HEK293 (cell line): ENCODE measurements around the gene C1QB.

Experiments
- CTCF ChIA-PET: fragments of 350-600 bp; formaldehyde crosslinking; extraction: SDS; loops from one replicate; lab custom pipeline; 2021; ENCODE audit warnings: antibody characterized with exemption; lab: Yijun Ruan, JAX
- POLR2A ChIA-PET: fragments of 300-600 bp; formaldehyde crosslinking; extraction: SDS; loops from one replicate; lab custom pipeline; 2020; ENCODE audit warnings: antibody characterized with exemption, inconsistent platforms; lab: Yijun Ruan, JAX
- H3K27ac ChIP-seq: fragments of 200-500 bp; sonication (Bioruptor generic); 2 replicates; pipeline ENCODE4 v1.5.1; 2014; ENCODE audit warnings: low read depth, low read length, control low read depth, inconsistent platforms; ENCODE audit errors: extremely low read depth
- H3K36me3 ChIP-seq, 2 experiments: fragments of 200-500 bp in 1 of 2; sonication (Bioruptor generic) in 1 of 2; 1 replicate in 1 of 2; 2 replicates in 1 of 2; pipeline ENCODE4 v1.5.1; 2014 to 2017; ENCODE audit warnings: inconsistent platforms in 2 of 2, low read length in 2 of 2; ENCODE audit not compliant: control insufficient read depth in 2 of 2, insufficient read depth in 1 of 2
- H3K4me1 ChIP-seq: fragments of 200-500 bp; sonication (Bioruptor generic); 2 replicates; pipeline ENCODE4 v1.5.1; 2014; ENCODE audit warnings: mild to moderate bottlenecking, low read length, inconsistent platforms; ENCODE audit not compliant: control insufficient read depth, insufficient read depth
- H3K4me3 ChIP-seq: 2 replicates; pipeline ENCODE4 v1.5.1; 2011; ENCODE audit warnings: low read depth, mild to moderate bottlenecking, control low read depth, low read length, moderate library complexity
- H3K9me3 ChIP-seq: fragments of 200-500 bp; sonication (Bioruptor generic); 2 replicates; pipeline ENCODE4 v1.5.1; 2014; ENCODE audit warnings: low read depth, low read length, inconsistent platforms; ENCODE audit not compliant: control insufficient read depth, insufficient read depth
- ATF2 ChIP-seq: fragments of 450-650 bp; formaldehyde crosslinking; IDR thresholded peaks from 2 replicates; pipeline ENCODE4 v1.5.1; 2016; ENCODE audit warnings: missing biosample characterization, missing genetic modification characterization, low read depth
- FEZF1 ChIP-seq: fragments of 450-650 bp; formaldehyde crosslinking; IDR thresholded peaks from 2 replicates; pipeline ENCODE4 v1.5.1; 2016; ENCODE audit warnings: missing biosample characterization, missing genetic modification characterization
- GFI1B ChIP-seq: fragments of 450-650 bp; formaldehyde crosslinking; IDR thresholded peaks from 2 replicates; pipeline ENCODE4 v1.5.1; 2016; ENCODE audit warnings: missing biosample characterization, missing genetic modification characterization
- GLIS1 ChIP-seq: fragments of 450-650 bp; formaldehyde crosslinking; IDR thresholded peaks from 2 replicates; pipeline ENCODE4 v1.5.1; 2016; ENCODE audit warnings: missing biosample characterization, missing genetic modification characterization
- GLIS2 ChIP-seq: fragments of 450-650 bp; formaldehyde crosslinking; IDR thresholded peaks from 2 replicates; pipeline ENCODE4 v1.5.1; 2016; ENCODE audit warnings: missing biosample characterization, missing genetic modification characterization
- HOXD13 ChIP-seq: sonication (generic); formaldehyde crosslinking; IDR thresholded peaks from 2 replicates; pipeline ENCODE4 v1.8.0; 2022; ENCODE audit warnings: missing genetic modification reagents, borderline replicate concordance
- PBX3 ChIP-seq: sonication (generic); formaldehyde crosslinking; IDR thresholded peaks from 2 replicates; pipeline ENCODE4 v1.8.1; 2022; ENCODE audit warnings: mild to moderate bottlenecking, moderate library complexity, missing genetic modification reagents
- REST ChIP-seq: fragments of 450-650 bp; formaldehyde crosslinking; IDR thresholded peaks from 2 replicates; pipeline ENCODE4 v1.5.1; 2016; ENCODE audit warnings: missing biosample characterization, missing genetic modification characterization
- SCRT2 ChIP-seq: fragments of 450-650 bp; formaldehyde crosslinking; IDR thresholded peaks from 2 replicates; pipeline ENCODE4 v1.5.1; 2016; ENCODE audit warnings: missing biosample characterization, missing genetic modification characterization
- TCF7L2 ChIP-seq: IDR thresholded peaks from 2 replicates; pipeline ENCODE4 v1.6.1; 2011; ENCODE audit warnings: low read depth, mild to moderate bottlenecking, inconsistent platforms, low read length, moderate library complexity, borderline replicate concordance
- ZBTB17 ChIP-seq: fragments of 450-650 bp; formaldehyde crosslinking; IDR thresholded peaks from 2 replicates; pipeline ENCODE4 v1.5.1; 2016; ENCODE audit warnings: missing biosample characterization, missing genetic modification characterization
- ZBTB44 ChIP-seq: fragments of 450-650 bp; IDR thresholded peaks from 2 replicates; pipeline ENCODE4 v1.5.1; 2018; ENCODE audit warnings: missing biosample characterization, mild to moderate bottlenecking, missing genetic modification characterization
- ZBTB7A ChIP-seq: fragments of 450-650 bp; formaldehyde crosslinking; IDR thresholded peaks from 2 replicates; pipeline ENCODE4 v1.5.1; 2016; ENCODE audit warnings: low read depth, missing biosample characterization, missing genetic modification characterization
- ZNF175 ChIP-seq: fragments of 450-650 bp; formaldehyde crosslinking; IDR thresholded peaks from 2 replicates; pipeline ENCODE4 v1.5.1; 2016; ENCODE audit warnings: missing biosample characterization, missing genetic modification characterization
- ZNF202 ChIP-seq: fragments of 450-650 bp; formaldehyde crosslinking; IDR thresholded peaks from 2 replicates; pipeline ENCODE4 v1.5.1; 2016; ENCODE audit warnings: missing biosample characterization, missing genetic modification characterization, borderline replicate concordance
- ZNF214 ChIP-seq: fragments of 450-650 bp; formaldehyde crosslinking; IDR thresholded peaks from 2 replicates; pipeline ENCODE4 v1.5.1; 2017; ENCODE audit warnings: missing biosample characterization, mild to moderate bottlenecking, missing genetic modification characterization, borderline replicate concordance
- ZNF311 ChIP-seq: fragments of 450-650 bp; formaldehyde crosslinking; IDR thresholded peaks from 2 replicates; pipeline ENCODE4 v1.5.1; 2017; ENCODE audit warnings: missing biosample characterization, missing genetic modification characterization, borderline replicate concordance
- ZNF335 ChIP-seq: fragments of 450-650 bp; formaldehyde crosslinking; conservative IDR thresholded peaks from 2 replicates; pipeline ENCODE4 v1.5.1; 2016; ENCODE audit warnings: missing biosample characterization, missing genetic modification characterization
- ZNF548 ChIP-seq: fragments of 450-650 bp; formaldehyde crosslinking; IDR thresholded peaks from 2 replicates; pipeline ENCODE4 v1.5.1; 2016; ENCODE audit warnings: missing biosample characterization, missing genetic modification characterization
- ZNF600 ChIP-seq: fragments of 450-650 bp; formaldehyde crosslinking; IDR thresholded peaks from 2 replicates; pipeline ENCODE4 v1.5.1; 2016; ENCODE audit warnings: missing biosample characterization, missing genetic modification characterization
- ZNF704 ChIP-seq: fragments of 450-650 bp; formaldehyde crosslinking; IDR thresholded peaks from 2 replicates; pipeline ENCODE4 v1.5.1; 2016; ENCODE audit warnings: missing biosample characterization, missing genetic modification characterization

Gene C1QB

GRCh38 chr1:22608361-22608760 is 44.7 kb upstream of the C1QB start:
- no peak overlapping the region for H3K27ac ChIP-seq
- CTCF ChIA-PET = interaction anchor here (0.7 kb wide), 1 partner anchor 154 kb away, joined by 5 read pairs; no protein-coding TSS in a partner anchor
- no peak for TF ChIP-seq ZNF202 (tag by site-specific recombination)
- TF ChIP-seq GFI1B (tag by site-specific recombination) = no peak
- no peak for TF ChIP-seq GLIS2
- TF ChIP-seq ZNF175 (tag by site-specific recombination) = no peak
- no peak for TF ChIP-seq SCRT2 (tag by site-specific recombination)
- no peak for TF ChIP-seq ZNF311 (tag by site-specific recombination)
- TF ChIP-seq ZNF704 (tag by site-specific recombination) = no peak
- TF ChIP-seq FEZF1 (tag by site-specific recombination) = no peak
- TF ChIP-seq HOXD13 (CRISPR knock-in tag) = no peak
- no peak for TF ChIP-seq ZNF548 (tag by site-specific recombination)
- no peak for TF ChIP-seq ZNF335 (tag by site-specific recombination)
- TF ChIP-seq ATF2 (tag by site-specific recombination) = no peak
- no peak for TF ChIP-seq ZNF214 (tag by site-specific recombination)
- no peak for TF ChIP-seq ZBTB44 (tag by site-specific recombination)
- no peaks in the 10 kb centered on the region for H3K4me1 ChIP-seq
- no peaks in the 10 kb centered on the region for H3K9me3 ChIP-seq
- POLR2A ChIA-PET = no interaction called here
- no peaks in the 10 kb centered on the region for H3K36me3 ChIP-seq
- H3K4me3 ChIP-seq = no peak overlapping the region

GRCh38 chr1:22609291-22609690 is 43.7 kb upstream of the C1QB start:
- CTCF ChIA-PET = no interaction called here
- TF ChIP-seq TCF7L2 (no peak), ZBTB7A (tag by site-specific recombination) (no peak)
- TF ChIP-seq, all 188 proteins: peak for 0
- no peaks in the 10 kb centered on the region for H3K9me3 ChIP-seq
- POLR2A ChIA-PET = no interaction called here
- H3K4me3 ChIP-seq = no peak overlapping the region
- H3K27ac ChIP-seq = no peak overlapping the region
- H3K36me3 ChIP-seq = no peaks in the 10 kb centered on the region
- H3K4me1 ChIP-seq = no peaks in the 10 kb centered on the region

GRCh38 chr1:22611530-22611947 is 41.5 kb upstream of the C1QB start:
- Histone ChIP-seq H3K36me3 (no peaks in the 10 kb centered on the region), H3K9me3 (no peaks in the 10 kb centered on the region)
- TF ChIP-seq REST (tag by site-specific recombination) (peak; percentile 98), GLIS1 (tag by site-specific recombination) (no peak), ZBTB17 (tag by site-specific recombination) (peak; percentile 66), ZNF600 (tag by site-specific recombination) (peak; percentile 61), PBX3 (CRISPR knock-in tag) (peak; percentile 75; the same call in 1 of the 2 replicates), ZNF335 (tag by site-specific recombination) (no peak)
- TF ChIP-seq, all 188 proteins: peak for 4
- POLR2A ChIA-PET = no interaction called here
- CTCF ChIA-PET = no interaction called here
- Histone ChIP-seq H3K4me3 (no peak overlapping the region), H3K4me1 (no peaks in the 10 kb centered on the region), H3K27ac (no peak overlapping the region)
